Femur (tissue), 1 donor: Measurements from ENCODE around the gene SLCO3A1.

Experiments
- DNase-seq: peaks from one replicate; pipeline ENCODE4 v3.0.0-alpha.2; 2017

Gene SLCO3A1

GRCh38 chr15:92111291-92111690 lies 257.8 kb downstream of the SLCO3A1 start:
- DNase-seq, result no peak

GRCh38 chr15:92111751-92112150 lies 258.2 kb downstream of the SLCO3A1 start:
- no peak for DNase-seq

- DNase-seq, result no peak
These were observed 258.7 kb downstream of the SLCO3A1 start for GRCh38 chr15:92112180-92112579.

- no peak for DNase-seq
These were observed 259.2 kb downstream of the SLCO3A1 start for GRCh38 chr15:92112711-92113110.

- no peak for DNase-seq
These were observed 260.3 kb downstream of the SLCO3A1 start for GRCh38 chr15:92113832-92114231.

GRCh38 chr15:92115834-92116233 lies 262.3 kb downstream of the SLCO3A1 start:
- no peak for DNase-seq

GRCh38 chr15:92116330-92116729 lies 262.8 kb downstream of the SLCO3A1 start:
- no peak for DNase-seq

- peak; percentile 29 for DNase-seq
These were observed 263.8 kb downstream of the SLCO3A1 start for GRCh38 chr15:92117261-92117731.

- no peak for DNase-seq
These were observed 264.8 kb downstream of the SLCO3A1 start for GRCh38 chr15:92118162-92118935.

- DNase-seq, result no peak
These were observed 265.4 kb downstream of the SLCO3A1 start for GRCh38 chr15:92118936-92119325.

GRCh38 chr15:92120094-92120795 lies 266.7 kb downstream of the SLCO3A1 start:
- DNase-seq, result no peak

- no peak for DNase-seq
These were observed 267.5 kb downstream of the SLCO3A1 start for GRCh38 chr15:92121047-92121446.

GRCh38 chr15:92122259-92122658 lies 268.8 kb downstream of the SLCO3A1 start:
- no peak for DNase-seq

- DNase-seq, result no peak
These were observed 270.6 kb downstream of the SLCO3A1 start for GRCh38 chr15:92123962-92124656.

GRCh38 chr15:92124657-92125010 lies 271.1 kb downstream of the SLCO3A1 start:
- DNase-seq, result no peak

- no peak for DNase-seq
These were observed 275.3 kb downstream of the SLCO3A1 start for GRCh38 chr15:92128788-92129187.

GRCh38 chr15:92130244-92130643 lies 276.7 kb downstream of the SLCO3A1 start:
- no peak for DNase-seq

- DNase-seq, result no peak
These were observed 277.4 kb downstream of the SLCO3A1 start for GRCh38 chr15:92130906-92131305.

GRCh38 chr15:92132982-92133755 lies 279.7 kb downstream of the SLCO3A1 start:
- no peak for DNase-seq

GRCh38 chr15:92140796-92141195 lies 287.3 kb downstream of the SLCO3A1 start:
- no peak for DNase-seq

- DNase-seq, result no peak
These were observed 288.1 kb downstream of the SLCO3A1 start for GRCh38 chr15:92141607-92142006.

- DNase-seq, result no peak
These were observed 289.0 kb downstream of the SLCO3A1 start for GRCh38 chr15:92142242-92143232.
